Suprapubic skin (tissue), 4 donors: ENCODE data around the gene DCAF7.

Source experiments
- CTCF ChIP-seq, 2 donors: fragments of 200-600 bp in 1 of 2; fragments of 450-650 bp in 1 of 2; sonication (generic) in 1 of 2; IDR thresholded peaks; one replicate each; pipeline ENCODE4 v1.5.1; 2016 to 2019; ENCODE audit warnings: antibody characterized with exemption in 2 of 2, mild to moderate bottlenecking in 1 of 2, moderate library complexity in 1 of 2
- EP300 ChIP-seq: sonication (generic); formaldehyde crosslinking; IDR thresholded peaks from one replicate; pipeline ENCODE4 v1.6.1; 2017; ENCODE audit warnings: antibody characterized with exemption
- POLR2AphosphoS5 ChIP-seq, 3 donors: sonication (generic); formaldehyde crosslinking; IDR thresholded peaks; one replicate each; pipeline ENCODE4 v1.6.1; 2017; ENCODE audit warnings: antibody characterized with exemption in 3 of 3

GRCh38 chr17:63641692-63642448 is 91.6 kb downstream of the DCAF7 start:
- TF ChIP-seq CTCF (IDR thresholded peaks at IDR 0.05) (no peak), EP300 (no peak), POLR2AphosphoS5 (IDR thresholded peaks at IDR 0.05) (no peak)
